ENCODE measurements around the gene AKR1B1. TPM values are rescaled to one million over a fixed set of nuclear protein-coding genes. Genes with fewer than 3 reads are reported as not detected.

Gene AKR1B1
- total and polyA plus RNA-seq, 9 of the 15 experiments (the other 6 are each of a cell fraction or from before 2014, with no cell fraction given): 2.0 to 10.6 (median 6.2) TPM

DNA sequence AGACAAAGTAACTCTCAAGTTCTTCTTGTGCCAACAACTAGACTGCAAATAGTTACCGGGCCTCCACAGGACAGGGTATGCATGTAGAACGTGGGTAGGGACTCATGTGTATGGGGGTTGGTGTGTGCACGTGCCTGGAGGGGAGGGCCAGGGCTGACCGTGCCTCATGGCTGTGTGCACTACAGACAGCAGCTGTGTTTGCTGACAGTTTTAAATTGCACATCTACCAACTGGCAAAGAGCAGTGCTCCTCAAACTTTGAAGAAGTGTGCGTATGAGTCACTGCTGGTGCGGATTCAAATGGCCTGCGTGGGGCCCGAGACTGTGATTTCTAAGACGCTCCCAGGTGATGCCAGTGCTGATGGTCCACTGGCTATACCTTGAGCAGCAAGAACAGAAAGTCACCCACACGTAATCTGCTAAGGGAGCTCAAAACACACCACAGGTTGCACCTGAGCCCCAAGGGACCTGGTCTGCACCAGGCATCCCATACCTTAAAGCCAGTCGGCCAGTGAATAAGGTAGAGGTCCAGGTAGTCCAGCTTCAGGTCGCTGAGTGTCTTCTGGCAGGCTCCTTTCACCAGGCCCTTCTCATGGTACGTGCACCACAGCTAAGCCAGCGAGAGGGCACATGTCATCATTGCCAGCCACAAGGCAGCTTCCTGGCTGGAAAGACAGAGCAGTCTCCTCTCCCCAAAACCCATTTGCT, 8.5 kb downstream of the AKR1B1 start (continued):
- TF ChIP-seq ZNF253 (CRISPR knock-in tag; conservative IDR thresholded peaks at IDR 0.05) (no peak), HNRNPLL (IDR thresholded peaks at IDR 0.05; ENCODE audit: low read depth, low read length, poor library complexity, severe bottlenecking) (no peak), JUNB (CRISPR knock-in tag; conservative IDR thresholded peaks at IDR 0.05) (no peak), EP300 (IDR thresholded peaks at IDR 0.05; ENCODE audit: low read length) (no peak)

GRCh38 chr7:134449680-134450079, 9.2 kb downstream of the AKR1B1 start:
- no peaks in the 10 kb centered on the region for H4K20me1 ChIP-seq (replicated peaks; ENCODE audit: control insufficient read depth, insufficient read depth, low read length)
- in situ Hi-C loops (cut with MboI): loop anchor here (10.0 kb wide), 1 partner anchor 495 kb away; no protein-coding TSS in a partner anchor
- H3K4me1 ChIP-seq (replicated peaks in 1 of 2; ENCODE audit: control insufficient read depth in 2 of 2, insufficient read depth in 2 of 2, low read length in 2 of 2): peaks cover 18 to 22% of the 10 kb centered on the region in 2 experiments
- no TSS peak for BruUV-seq (replicated peaks)
- no peak for FAIRE-seq
- H2AFZ ChIP-seq (ENCODE audit: low read depth, low read length): no peak overlapping the region
- ChIA-PET POLR2A (interaction anchor here (0.7 to 1.4 kb wide), 2 partner anchors 15 to 417 kb away, joined by 3 read pairs; no protein-coding TSS in a partner anchor), CTCF (ENCODE audit: low intra/inter-chr PET ratio) (interaction anchor here (1.1 kb wide), 1 partner anchor 17 kb away, joined by 3 read pairs; no protein-coding TSS in a partner anchor)
- no peak overlapping the region for H3K9ac ChIP-seq (ENCODE audit: insufficient read depth in 1 of 2, low read depth in 2 of 2, low read length in 2 of 2)
- no peaks in the 10 kb centered on the region for H3K36me3 ChIP-seq (ENCODE audit: control insufficient read depth, insufficient read depth, low read length)
- no peak for ATAC-seq
- H3K27ac ChIP-seq (ENCODE audit: extremely low read depth, low read depth, low read length): no peak overlapping the region
- no peak overlapping the region for H3K4me2 ChIP-seq (ENCODE audit: insufficient read depth, low read length)
- H3K79me2 ChIP-seq (ENCODE audit: control insufficient read depth, insufficient read depth, low read length): no peaks in the 10 kb centered on the region
- peaks cover 10 to 37% of the 10 kb centered on the region in 2 experiments; a peak in 4 of 5 replicates for H3K27me3 ChIP-seq (ENCODE audit: control insufficient read depth in 2 of 2, insufficient read depth in 2 of 2, low read length in 2 of 2)
- H3K9me1 ChIP-seq (ENCODE audit: control insufficient read depth, insufficient read depth, low read length): no peaks in the 10 kb centered on the region
- TF ChIP-seq, protein P1, sequence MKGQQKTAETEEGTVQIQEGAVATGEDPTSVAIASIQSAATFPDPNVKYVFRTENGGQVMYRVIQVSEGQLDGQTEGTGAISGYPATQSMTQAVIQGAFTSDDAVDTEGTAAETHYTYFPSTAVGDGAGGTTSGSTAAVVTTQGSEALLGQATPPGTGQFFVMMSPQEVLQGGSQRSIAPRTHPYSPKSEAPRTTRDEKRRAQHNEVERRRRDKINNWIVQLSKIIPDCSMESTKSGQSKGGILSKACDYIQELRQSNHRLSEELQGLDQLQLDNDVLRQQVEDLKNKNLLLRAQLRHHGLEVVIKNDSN (CRISPR knock-in tag; IDR thresholded peaks at IDR 0.05): 0 out of 2 replicates have a peak, but pooled peaks have one; percentile 20
- peak; percentile 27; the same call in 1 of the 2 replicates for TF ChIP-seq EGR1 (conservative IDR thresholded peaks at IDR 0.05)
- peak; percentile 19; the same call in 1 of the 2 replicates for TF ChIP-seq ZNF12 (CRISPR knock-in tag; IDR thresholded peaks at IDR 0.05)
- no peak for TF ChIP-seq ZSCAN29 (IDR thresholded peaks at IDR 0.05)
- no peak for DNase-seq (ENCODE audit: extremely low read depth in 1 of 4, low spot score in 3 of 4)
- intact Hi-C loops (cut with micrococcal nuclease): no loop called here
- WGBS (ENCODE audit: insufficient coverage, low coverage, missing lambda C conversion rate): 67% methylated on average over 7 of the region's 7 CpGs
- H3K4me3 ChIP-seq: no peak overlapping the region
- H3K9me3 ChIP-seq (replicated peaks; ENCODE audit: control insufficient read depth, insufficient read depth, low read depth, low read length): no peaks in the 10 kb centered on the region
